Tibial nerve (tissue), 3 donors: Measurements from ENCODE around the gene RAPH1.

Source experiments
- POLR2A ChIP-seq, 2 donors: fragments of 450-650 bp; IDR thresholded peaks; one replicate each; pipeline ENCODE4 v1.6.1; 2017; ENCODE audit warnings: antibody characterized with exemption in 2 of 2, mild to moderate bottlenecking in 2 of 2, moderate library complexity in 2 of 2
- TF ChIP-seq, protein P1 (sequence below), 5 experiments: fragments of 200-600 bp in 3 of 5; fragments of 450-650 bp in 2 of 5; sonication (generic) in 3 of 5; IDR thresholded peaks; one replicate each; pipeline ENCODE4 v1.5.1; 2016 to 2019; ENCODE audit warnings: antibody characterized with exemption in 5 of 5, mild to moderate bottlenecking in 3 of 5, moderate library complexity in 2 of 5

DNA sequence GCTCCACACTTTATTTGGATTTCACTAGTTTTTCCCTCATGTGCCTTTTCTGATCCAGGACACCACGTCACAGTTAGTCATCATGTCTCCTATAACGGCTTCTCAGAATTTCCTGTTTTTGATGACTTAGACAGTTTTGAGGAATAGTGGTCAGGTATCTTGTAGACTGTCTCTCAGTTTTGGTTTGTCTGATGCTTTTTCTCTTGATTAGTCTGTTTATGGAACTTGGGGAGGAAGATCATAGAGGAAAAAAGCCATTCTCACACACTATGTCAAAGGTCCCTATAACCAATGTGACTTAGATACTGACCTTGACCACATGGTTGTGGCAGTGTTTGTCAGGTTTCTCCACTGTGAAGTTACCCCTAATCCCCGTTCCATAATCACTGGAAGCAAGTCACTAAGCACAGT, 89.0 kb downstream of the RAPH1 start:
- TF ChIP-seq, protein P1, sequence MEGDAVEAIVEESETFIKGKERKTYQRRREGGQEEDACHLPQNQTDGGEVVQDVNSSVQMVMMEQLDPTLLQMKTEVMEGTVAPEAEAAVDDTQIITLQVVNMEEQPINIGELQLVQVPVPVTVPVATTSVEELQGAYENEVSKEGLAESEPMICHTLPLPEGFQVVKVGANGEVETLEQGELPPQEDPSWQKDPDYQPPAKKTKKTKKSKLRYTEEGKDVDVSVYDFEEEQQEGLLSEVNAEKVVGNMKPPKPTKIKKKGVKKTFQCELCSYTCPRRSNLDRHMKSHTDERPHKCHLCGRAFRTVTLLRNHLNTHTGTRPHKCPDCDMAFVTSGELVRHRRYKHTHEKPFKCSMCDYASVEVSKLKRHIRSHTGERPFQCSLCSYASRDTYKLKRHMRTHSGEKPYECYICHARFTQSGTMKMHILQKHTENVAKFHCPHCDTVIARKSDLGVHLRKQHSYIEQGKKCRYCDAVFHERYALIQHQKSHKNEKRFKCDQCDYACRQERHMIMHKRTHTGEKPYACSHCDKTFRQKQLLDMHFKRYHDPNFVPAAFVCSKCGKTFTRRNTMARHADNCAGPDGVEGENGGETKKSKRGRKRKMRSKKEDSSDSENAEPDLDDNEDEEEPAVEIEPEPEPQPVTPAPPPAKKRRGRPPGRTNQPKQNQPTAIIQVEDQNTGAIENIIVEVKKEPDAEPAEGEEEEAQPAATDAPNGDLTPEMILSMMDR (IDR thresholded peaks at IDR 0.05), result no peak
- no peak for TF ChIP-seq POLR2A (IDR thresholded peaks at IDR 0.05)
